Thyroid gland (tissue), 4 donors: ENCODE results near the gene IQGAP3. TPM values are rescaled to one million over a fixed set of nuclear protein-coding genes. Genes with fewer than 3 reads are reported as not detected.

Experiments used
- DNase-seq, 2 donors: peaks; one replicate each; pipeline ENCODE4 v3.0.0-alpha.2; 2019
- H3K27ac ChIP-seq, 3 donors: fragments of 200-600 bp; sonication (generic); 1 replicate in 2 of 3; 2 replicates in 1 of 3; pipeline ENCODE4 v1.5.1; 2016 to 2019; ENCODE audit warnings: mild to moderate bottlenecking in 1 of 3, moderate library complexity in 1 of 3
- H3K27me3 ChIP-seq: fragments of 200-600 bp; sonication (generic); one replicate; pipeline ENCODE4 v1.5.1; 2019
- H3K36me3 ChIP-seq, 2 donors: fragments of 200-600 bp; sonication (generic); one replicate each; pipeline ENCODE4 v1.5.1; 2016 to 2019
- H3K4me1 ChIP-seq, 2 donors: fragments of 200-600 bp; sonication (generic); one replicate each; pipeline ENCODE4 v1.5.1; 2017 to 2019
- H3K4me3 ChIP-seq, 3 donors: fragments of 200-600 bp; sonication (generic); replicated peaks in 1 of 3; 1 replicate in 2 of 3; 2 replicates in 1 of 3; pipeline ENCODE4 v1.5.1; 2016; ENCODE audit warnings: mild to moderate bottlenecking in 1 of 3
- H3K9me3 ChIP-seq: fragments of 200-600 bp; sonication (generic); one replicate; pipeline ENCODE4 v1.5.1; 2017
- CTCF ChIP-seq, 6 experiments: fragments of 200-600 bp in 3 of 6; fragments of 450-650 bp in 3 of 6; sonication (generic) in 3 of 6; IDR thresholded peaks; one replicate each; pipeline ENCODE4 v1.5.1; 2016 to 2019; ENCODE audit warnings: antibody characterized with exemption in 6 of 6, mild to moderate bottlenecking in 2 of 6, inconsistent platforms in 1 of 6, moderate library complexity in 1 of 6
- POLR2A ChIP-seq, 2 donors: fragments of 450-650 bp; IDR thresholded peaks; one replicate each; pipeline ENCODE4 v1.6.1; 2017; ENCODE audit warnings: antibody characterized with exemption in 2 of 2, mild to moderate bottlenecking in 2 of 2, moderate library complexity in 1 of 2
- WGBS, 2 donors: methylation state at CpG; one replicate each; pipeline ENCODE4 v1.1.5; 2017; 5-methylcytosine and 5-hydroxymethylcytosine counted together
- intact Hi-C: fragments of 100-400 bp; cut with DNase I; formaldehyde crosslinking; loops from one replicate; pipeline ENCODE4 v1.15.1; 2023
- total RNA-seq, 4 donors: library from RNA; depleted of rRNA; stranded (reverse); fragments of >200 nt; gene quantifications; one replicate each; pipeline ENCODE4 v1.2.3, GENCODE V29; 2016

The IQGAP3 gene, protein sequence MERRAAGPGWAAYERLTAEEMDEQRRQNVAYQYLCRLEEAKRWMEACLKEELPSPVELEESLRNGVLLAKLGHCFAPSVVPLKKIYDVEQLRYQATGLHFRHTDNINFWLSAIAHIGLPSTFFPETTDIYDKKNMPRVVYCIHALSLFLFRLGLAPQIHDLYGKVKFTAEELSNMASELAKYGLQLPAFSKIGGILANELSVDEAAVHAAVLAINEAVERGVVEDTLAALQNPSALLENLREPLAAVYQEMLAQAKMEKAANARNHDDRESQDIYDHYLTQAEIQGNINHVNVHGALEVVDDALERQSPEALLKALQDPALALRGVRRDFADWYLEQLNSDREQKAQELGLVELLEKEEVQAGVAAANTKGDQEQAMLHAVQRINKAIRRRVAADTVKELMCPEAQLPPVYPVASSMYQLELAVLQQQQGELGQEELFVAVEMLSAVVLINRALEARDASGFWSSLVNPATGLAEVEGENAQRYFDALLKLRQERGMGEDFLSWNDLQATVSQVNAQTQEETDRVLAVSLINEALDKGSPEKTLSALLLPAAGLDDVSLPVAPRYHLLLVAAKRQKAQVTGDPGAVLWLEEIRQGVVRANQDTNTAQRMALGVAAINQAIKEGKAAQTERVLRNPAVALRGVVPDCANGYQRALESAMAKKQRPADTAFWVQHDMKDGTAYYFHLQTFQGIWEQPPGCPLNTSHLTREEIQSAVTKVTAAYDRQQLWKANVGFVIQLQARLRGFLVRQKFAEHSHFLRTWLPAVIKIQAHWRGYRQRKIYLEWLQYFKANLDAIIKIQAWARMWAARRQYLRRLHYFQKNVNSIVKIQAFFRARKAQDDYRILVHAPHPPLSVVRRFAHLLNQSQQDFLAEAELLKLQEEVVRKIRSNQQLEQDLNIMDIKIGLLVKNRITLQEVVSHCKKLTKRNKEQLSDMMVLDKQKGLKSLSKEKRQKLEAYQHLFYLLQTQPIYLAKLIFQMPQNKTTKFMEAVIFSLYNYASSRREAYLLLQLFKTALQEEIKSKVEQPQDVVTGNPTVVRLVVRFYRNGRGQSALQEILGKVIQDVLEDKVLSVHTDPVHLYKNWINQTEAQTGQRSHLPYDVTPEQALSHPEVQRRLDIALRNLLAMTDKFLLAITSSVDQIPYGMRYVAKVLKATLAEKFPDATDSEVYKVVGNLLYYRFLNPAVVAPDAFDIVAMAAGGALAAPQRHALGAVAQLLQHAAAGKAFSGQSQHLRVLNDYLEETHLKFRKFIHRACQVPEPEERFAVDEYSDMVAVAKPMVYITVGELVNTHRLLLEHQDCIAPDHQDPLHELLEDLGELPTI (N-terminal part only)
- 1 to 10 TPM in 1 of 4 donors, under 1 TPM in 3; 0.15 to 1.4 (median 0.50) TPM for total RNA-seq

- intact Hi-C loops = no loop called here
- 1% methylated on average over 25 to 30 of the region's 38 CpGs for WGBS, 2 donors
- Histone ChIP-seq H3K27me3 (no peaks in the 10 kb centered on the region), H3K4me3 (peak within 1 kb of the TSS in 1 of 3 donors; percentile 8), H3K36me3 (no peaks in the 10 kb centered on the region), H3K4me1 (peaks cover 5 to 9% of the 10 kb centered on the region in 2 donors), H3K27ac (no peak within 1 kb of the TSS), H3K9me3 (no peaks in the 10 kb centered on the region)
- no peak for TF ChIP-seq POLR2A (IDR thresholded peaks at IDR 0.05)
- TF ChIP-seq CTCF (IDR thresholded peaks at IDR 0.05) = no peak
- peak; percentile 82 to 90 for DNase-seq
These were observed at the start of gene IQGAP3 for GRCh38 chr1:156571919-156572662. TSS of gene IQGAP3 (minus strand) at chr1:156572565. CDS start at chr1:156572529, 36 bp downstream.

GRCh38 chr1:156619582-156619955 lies 47.2 kb upstream of the IQGAP3 start:
- intact Hi-C loops = no loop called here

DNA sequence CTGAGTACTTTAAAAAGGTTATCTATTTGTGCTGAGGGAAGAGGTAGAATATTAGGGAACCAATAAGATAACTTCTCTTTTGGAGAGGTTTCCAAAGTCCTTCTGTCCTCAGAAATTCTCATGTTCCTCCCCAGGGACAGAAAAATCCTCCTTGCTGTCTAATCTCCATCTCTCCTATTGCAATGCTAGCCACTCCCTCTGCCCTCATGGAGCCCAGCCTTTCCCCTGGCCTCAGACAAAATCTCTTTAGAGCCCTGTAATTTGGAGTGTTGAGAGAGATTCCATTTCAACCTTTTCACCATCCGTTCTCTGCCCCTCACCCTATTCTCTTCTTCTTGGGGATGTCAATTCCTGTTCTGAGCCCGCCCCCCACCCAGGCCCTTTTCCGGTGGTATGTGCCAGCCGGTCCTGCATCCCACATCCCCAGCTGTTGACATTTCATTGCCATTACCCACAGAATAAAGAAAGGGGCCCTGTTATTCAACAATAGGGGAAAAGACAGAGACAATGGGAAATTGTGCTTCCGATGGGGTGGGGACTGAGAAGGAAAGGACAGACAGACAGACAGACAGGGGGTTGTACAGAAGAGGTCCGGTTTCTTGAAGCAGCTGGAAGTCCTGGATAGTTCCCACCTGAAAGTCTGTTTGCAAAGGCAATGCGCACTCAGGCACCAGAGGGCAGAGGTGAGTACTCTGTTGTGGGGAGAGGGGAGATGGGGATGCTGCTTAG lies 46.7 kb upstream of the IQGAP3 start, which contains the start of gene HAPLN2:
Gene HAPLN2, plus strand, starts transcription at position 563 of the 729 bp plus-strand sequence. CDS start 4,076 bp downstream, outside the sequence.
- no peak within 1 kb of the TSS for H3K27ac ChIP-seq

More at GRCh38 chr1:156619582-156619955, 47.2 kb upstream of the IQGAP3 start:
- H3K27me3 ChIP-seq = peaks cover 5% of the 10 kb centered on the region
- no peak overlapping the region for H3K27ac ChIP-seq
- H3K9me3 ChIP-seq = no peaks in the 10 kb centered on the region
- no peaks in the 10 kb centered on the region for H3K36me3 ChIP-seq
- no peak for DNase-seq
- no peak for TF ChIP-seq POLR2A (IDR thresholded peaks at IDR 0.05)
- TF ChIP-seq CTCF (IDR thresholded peaks at IDR 0.05) = no peak
- WGBS, 2 donors = 23 to 26% methylated on average over 6 of the region's 6 CpGs
- no peak overlapping the region for H3K4me3 ChIP-seq
- peaks cover 5 to 10% of the 10 kb centered on the region in 2 donors for H3K4me1 ChIP-seq

More for the DNA sequence above, 46.7 kb upstream of the IQGAP3 start, which contains the start of gene HAPLN2:
- WGBS, 2 donors = 9 to 10% methylated on average over 7 of the region's 7 CpGs
- H3K9me3 ChIP-seq = no peaks in the 10 kb centered on the region
- TF ChIP-seq CTCF (IDR thresholded peaks at IDR 0.05) (peak in 2 of 6 experiments; percentile 10 to 33), POLR2A (IDR thresholded peaks at IDR 0.05) (no peak)
- no peaks in the 10 kb centered on the region for H3K27me3 ChIP-seq
- peaks cover 0 to 4% of the 10 kb centered on the region in 2 donors for H3K4me1 ChIP-seq
- DNase-seq = peak in 1 of 2 donors; percentile 10
- intact Hi-C loops = no loop called here
- H3K36me3 ChIP-seq = no peaks in the 10 kb centered on the region
- H3K4me3 ChIP-seq = no peak within 1 kb of the TSS
